Left cardiac atrium (tissue), 4 donors: ENCODE results near the gene FAM53B. TPM values are rescaled to one million over a fixed set of nuclear protein-coding genes. Genes with fewer than 3 reads are reported as not detected.

ENCODE experiments used
- ATAC-seq, 2 donors: fragments of 200-7000 bp; cut with Tn5 transposase; one replicate each; pipeline ENCODE4 v1.9.1; 2020; ENCODE audit warnings: mild to moderate bottlenecking in 2 of 2, moderate library complexity in 2 of 2
- DNase-seq: peaks from one replicate; pipeline ENCODE4 v3.0.0-alpha.2; 2020
- intact Hi-C, 2 donors: fragments of 100-400 bp; cut with DNase I; formaldehyde crosslinking; loops; one replicate each; pipeline versions ENCODE4 v1.14.1 to v1.15.1; 2022 to 2023
- total RNA-seq, 2 donors: library from RNA; stranded (reverse); fragmentation: NEBNext Ultra II Directional; extraction: Animal tissue kit (Norgen Biotek cat#: 25700); gene quantifications; one replicate each; pipeline ENCODE4 v1.2.1, GENCODE V29; 2021
- donor health status: DM: no; HTN: yes; CAD: no.
- donor health status: DM: no; HTN: yes; CAD: no; lungs with severe emphysema.
- donor health status: DM: yes; HTN: yes; CAD: no.
- donor health status: Dilated cardiomyopathy.

The FAM53B gene
- total RNA-seq, 2 donors from 2014 or later = 23.3 to 31.4 TPM

GRCh38 chr10:124661660-124662180 is 82.5 kb downstream of the FAM53B start:
- intact Hi-C loops = no loop called here
- ATAC-seq = no peak
- DNase-seq = no peak

- intact Hi-C loops = no loop called here
- DNase-seq = no peak
- ATAC-seq = peak in 1 of 2 donors; percentile 33
These were observed 83.6 kb downstream of the FAM53B start for GRCh38 chr10:124660404-124661125.

DNA sequence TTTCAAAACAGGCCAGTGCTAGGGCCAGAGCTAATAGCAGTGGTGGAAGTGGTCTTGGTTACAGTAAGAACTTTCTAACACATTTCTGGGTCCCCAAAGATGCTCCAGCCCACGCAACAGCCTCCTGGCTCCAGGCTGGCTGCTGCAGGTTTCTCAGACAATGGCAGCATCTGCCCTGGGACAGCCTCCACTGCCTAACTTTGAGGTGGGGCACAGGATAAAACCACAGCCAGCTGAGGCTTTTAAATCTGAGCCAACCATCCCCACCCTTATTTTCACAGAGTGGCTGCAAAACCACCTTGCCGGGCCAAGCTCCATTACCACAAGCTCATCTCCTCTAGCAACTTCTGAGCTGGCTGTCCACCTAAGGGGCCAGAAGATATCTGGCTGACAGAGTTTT is 84.8 kb downstream of the FAM53B start:
- DNase-seq (no peak), ATAC-seq (no peak)
- intact Hi-C loops = no loop called here

DNA sequence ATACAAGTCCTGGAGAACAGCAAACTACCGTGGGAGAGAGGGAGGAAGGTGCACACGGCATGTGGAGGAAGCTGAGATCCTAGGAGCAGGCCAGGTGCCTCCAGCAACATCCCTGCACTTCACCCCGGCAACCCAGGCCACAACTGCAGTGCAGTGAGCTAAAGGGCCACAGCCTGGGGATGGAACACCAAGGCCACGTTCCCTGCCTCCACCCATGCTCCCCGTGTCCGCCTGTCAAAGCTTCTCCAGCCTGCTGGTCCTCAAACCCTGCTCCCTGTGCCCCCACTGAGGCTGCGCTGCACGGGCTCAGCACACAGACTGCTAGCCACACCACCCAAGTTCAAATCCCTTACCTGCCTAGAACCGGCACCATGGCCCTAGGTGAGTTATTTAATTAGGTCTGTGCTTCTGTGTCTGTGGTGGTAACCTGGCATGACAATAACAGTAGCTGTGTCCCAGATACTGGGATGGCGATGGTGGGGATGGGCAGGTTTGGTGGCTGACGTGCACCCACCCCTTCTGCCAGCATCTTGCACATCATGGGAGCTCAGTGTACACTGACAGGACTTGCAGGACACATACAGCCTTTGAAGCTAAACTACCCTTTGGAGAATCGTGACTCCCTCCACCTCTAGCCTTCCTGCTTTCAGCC is 85.5 kb downstream of the FAM53B start:
- intact Hi-C loops = no loop called here
- DNase-seq = no peak
- ATAC-seq = no peak

GRCh38 chr10:124657806-124658205 is 86.4 kb downstream of the FAM53B start:
- ATAC-seq (peak; percentile 19 to 25), DNase-seq (no peak)
- intact Hi-C loops = no loop called here

- intact Hi-C loops = no loop called here
- no peak for ATAC-seq
- DNase-seq = no peak
These were observed 87.6 kb downstream of the FAM53B start for GRCh38 chr10:124656541-124656940.

GRCh38 chr10:124656113-124656490 is 88.1 kb downstream of the FAM53B start:
- ATAC-seq (no peak), DNase-seq (no peak)
- intact Hi-C loops = no loop called here

DNA sequence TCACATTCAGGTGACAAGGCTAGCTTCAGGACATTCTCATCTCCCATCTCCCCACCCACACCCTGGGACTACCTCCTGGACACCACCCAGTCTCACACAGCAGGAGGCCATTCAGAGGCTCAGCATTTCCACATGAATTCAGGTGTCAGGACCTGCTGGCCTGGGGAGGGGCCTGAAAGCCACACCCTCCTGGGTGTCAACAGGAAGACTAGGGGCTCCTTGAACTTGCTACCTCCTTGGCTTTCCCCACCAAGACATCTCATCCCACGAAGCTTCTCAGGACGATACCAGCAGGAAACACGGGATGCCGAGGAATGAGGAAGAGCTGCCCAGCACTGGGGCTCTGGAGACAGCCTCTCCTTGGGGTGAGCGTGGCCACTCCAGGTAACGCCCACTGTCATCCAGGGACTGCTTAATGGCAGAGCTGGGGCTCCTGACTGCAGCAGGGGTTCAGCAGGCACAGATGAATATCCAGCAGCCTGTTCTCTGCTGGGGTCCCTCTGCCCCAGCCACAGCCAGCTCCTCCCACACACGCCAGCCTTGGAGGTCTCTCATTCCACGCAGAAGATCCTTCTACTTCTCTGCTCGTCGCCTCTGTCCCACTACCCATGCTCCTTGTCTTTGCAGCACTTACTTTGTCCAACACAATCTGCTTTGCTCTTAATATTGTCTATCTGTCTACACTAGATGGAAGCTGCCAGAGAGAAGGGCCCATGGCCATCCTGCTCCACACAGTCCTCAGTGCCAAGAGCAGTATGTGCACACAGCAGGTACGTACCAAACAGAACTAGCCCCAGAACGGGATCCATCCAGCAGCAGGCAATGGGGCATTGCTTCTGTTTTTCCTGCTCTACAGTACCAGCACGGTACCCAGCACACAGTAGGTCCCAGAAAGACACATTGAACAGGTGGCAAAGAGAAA is 88.7 kb downstream of the FAM53B start:
- DNase-seq = no peak

DNA sequence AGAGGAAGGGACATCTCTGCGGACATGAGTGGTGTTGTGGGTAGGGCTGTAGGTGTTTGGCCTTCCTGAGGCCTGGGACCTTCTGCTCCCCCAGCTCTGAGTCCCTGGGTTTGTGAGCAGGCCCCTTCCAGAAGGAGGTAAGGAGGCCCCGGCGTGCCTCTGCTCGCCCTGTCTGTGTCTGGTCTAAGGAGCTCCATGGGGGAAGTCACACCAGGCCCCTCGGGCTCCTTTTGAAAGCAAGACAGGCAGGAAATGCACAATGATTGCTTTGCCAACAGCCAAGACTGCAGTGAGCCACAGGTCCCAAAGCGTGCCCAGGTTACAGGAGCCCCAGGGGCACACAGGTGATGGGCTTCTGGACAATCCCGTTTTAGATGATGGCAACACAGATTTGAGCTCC is 89.5 kb downstream of the FAM53B start:
- ATAC-seq (no peak), DNase-seq (no peak)
- intact Hi-C loops = no loop called here

More for the DNA sequence above, 88.7 kb downstream of the FAM53B start:
- intact Hi-C loops = no loop called here
- no peak for ATAC-seq

- no peak for DNase-seq
- intact Hi-C loops = no loop called here
These were observed 90.1 kb downstream of the FAM53B start for GRCh38 chr10:124653811-124654651.

GRCh38 chr10:124653311-124653710 is 90.9 kb downstream of the FAM53B start:
- ATAC-seq (no peak), DNase-seq (no peak)
- intact Hi-C loops = no loop called here

More at GRCh38 chr10:124653811-124654651, 90.1 kb downstream of the FAM53B start:
- ATAC-seq = peak; percentile 5 to 23

GRCh38 chr10:124652701-124653100 is 91.5 kb downstream of the FAM53B start:
- DNase-seq = no peak
- no peak for ATAC-seq
- intact Hi-C loops = no loop called here

DNA sequence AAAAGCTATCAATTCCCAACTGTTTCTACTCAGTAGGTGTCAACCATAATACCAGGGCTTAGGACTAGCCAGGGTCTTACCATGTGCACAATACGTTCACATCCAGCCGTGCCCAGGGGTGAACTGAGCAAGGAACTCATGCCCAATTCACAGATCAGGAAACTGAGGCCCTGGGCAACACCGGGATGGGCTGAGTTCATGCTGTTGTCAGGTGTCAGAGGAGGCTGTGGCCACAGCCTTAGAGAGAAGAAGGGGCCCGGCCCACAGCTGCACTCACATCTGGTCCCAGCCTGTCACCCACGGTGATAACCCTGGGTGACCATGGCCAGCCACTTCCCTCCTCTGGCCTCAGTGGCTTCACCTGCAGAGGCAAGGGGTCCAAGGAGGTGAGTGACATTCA is 92.0 kb downstream of the FAM53B start:
- intact Hi-C loops = no loop called here
- ATAC-seq = no peak
- DNase-seq = no peak

DNA sequence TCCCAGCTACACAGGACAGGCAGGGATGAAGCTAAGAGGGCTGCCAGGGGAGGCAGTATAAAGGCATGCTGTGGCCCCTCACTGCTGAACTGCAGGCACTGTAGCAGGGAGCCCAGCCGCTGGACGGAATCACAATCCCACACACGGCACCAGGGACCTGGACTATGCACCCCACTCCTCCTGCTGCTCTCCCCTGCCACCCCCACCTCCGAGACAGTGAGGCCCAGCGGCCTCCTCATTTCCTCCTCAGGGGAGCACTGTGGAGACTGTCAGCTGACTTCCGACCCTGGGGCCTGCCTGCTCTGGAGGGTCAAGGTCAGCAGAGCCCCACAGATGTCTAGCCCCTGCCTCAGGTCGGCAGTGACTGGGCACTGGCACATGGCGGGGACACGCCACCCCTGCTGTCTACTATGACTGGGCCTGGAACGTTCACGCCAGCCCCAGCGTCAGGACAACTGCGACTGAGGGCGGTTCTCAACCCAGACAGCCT is 92.7 kb downstream of the FAM53B start:
- ATAC-seq (no peak), DNase-seq (no peak)
- intact Hi-C loops = no loop called here

DNA sequence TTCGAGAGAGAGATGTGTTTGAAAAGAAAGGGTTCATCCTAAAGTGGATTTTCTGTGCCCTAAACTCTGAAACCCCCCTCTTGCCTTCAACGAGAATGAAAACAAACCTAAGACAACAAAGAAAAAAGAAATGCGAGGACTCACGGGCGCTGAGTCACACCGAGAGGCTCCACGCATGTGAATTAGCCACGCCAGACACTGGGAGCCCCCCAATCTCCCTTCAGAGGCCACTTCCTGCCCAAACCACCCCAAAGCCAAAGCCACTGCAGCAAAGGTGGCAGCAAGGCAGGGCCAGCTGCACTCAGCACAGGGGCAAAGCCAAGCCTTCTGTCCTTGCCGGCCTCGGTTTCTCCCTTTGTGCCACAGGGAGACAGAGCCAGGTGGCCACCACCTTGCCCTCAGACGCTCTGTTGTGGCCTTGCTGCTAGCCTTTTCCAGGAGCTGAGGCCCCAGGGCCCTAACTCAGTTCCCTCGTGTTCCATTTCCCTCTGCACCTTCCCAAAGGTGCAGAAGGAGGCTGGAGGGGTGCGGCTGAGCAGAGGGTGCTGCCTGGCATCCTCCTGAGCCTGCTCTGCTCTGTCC is 93.3 kb downstream of the FAM53B start:
- intact Hi-C loops = no loop called here
- DNase-seq (no peak), ATAC-seq (no peak)

DNA sequence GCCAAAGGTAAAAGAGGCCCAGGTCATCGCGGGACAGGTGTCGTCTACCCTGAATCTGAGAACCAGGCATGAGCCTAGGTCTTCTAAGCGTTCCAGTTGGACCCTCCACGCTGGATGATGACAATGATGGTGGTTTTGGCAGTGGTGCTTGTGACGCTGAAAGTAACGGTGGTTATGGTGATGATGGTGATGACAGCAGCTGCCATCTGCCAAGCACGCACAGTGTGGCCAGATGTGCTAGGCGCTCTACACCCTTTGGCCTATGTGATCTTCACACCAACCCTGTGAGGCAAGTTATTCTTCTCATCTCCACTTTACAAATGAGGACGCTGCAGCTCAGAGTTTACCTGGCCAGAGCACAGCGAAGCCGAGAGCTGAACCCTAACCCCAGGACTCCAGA is 93.9 kb downstream of the FAM53B start:
- no peak for ATAC-seq
- DNase-seq = no peak
- intact Hi-C loops = no loop called here

- DNase-seq = no peak
- intact Hi-C loops = no loop called here
- ATAC-seq = peak; percentile 7 to 27
These were observed 95.0 kb downstream of the FAM53B start for GRCh38 chr10:124649214-124649613.

GRCh38 chr10:124648738-124649137 is 95.4 kb downstream of the FAM53B start:
- DNase-seq (peak; percentile 71), ATAC-seq (peak; percentile 49 to 50)
- intact Hi-C loops = no loop called here
